ENCODE data around the gene NUCKS1.

The NUCKS1 gene

DNA sequence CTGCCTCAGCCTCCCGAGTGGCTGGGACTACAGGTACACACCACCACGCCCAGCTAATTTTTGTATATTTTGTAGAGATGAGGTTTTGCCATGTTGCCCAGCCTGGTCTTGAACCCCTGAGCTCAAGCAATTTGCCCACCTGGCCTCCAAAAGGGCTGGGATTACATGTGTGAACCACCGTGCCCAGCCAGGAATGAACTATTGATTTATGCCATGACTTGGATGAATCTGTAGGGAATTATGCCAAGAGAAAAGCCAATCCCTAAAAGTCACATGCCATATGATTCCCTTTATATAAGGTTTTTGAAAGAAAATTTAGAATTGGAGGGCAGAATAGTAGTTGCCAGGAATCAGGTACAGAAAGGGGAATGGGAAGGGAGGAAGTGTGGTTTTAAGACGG lies 50.6 kb downstream of the NUCKS1 start:
- no peak for DNase-seq (ENCODE audit: low read depth)

DNA sequence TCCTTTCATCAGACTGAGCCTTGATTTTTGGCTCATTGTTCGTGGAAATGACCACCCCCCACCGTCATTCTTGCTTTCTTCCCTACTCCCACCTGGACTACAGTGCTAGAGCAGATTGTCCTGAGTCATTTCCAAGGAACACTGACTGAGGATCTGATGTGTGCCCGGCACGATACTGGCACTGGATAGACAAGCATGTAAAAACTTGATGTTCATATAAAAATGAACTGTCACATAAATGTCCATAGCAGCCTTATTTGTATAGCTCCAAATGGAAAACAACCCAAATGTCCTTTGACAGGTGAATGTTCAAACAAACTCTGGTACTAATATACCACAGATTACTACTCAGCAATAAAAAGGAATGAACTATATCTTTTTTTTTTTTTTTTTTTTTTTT lies 51.1 kb downstream of the NUCKS1 start:
- DNase-seq (ENCODE audit: low read depth) = no peak

DNA sequence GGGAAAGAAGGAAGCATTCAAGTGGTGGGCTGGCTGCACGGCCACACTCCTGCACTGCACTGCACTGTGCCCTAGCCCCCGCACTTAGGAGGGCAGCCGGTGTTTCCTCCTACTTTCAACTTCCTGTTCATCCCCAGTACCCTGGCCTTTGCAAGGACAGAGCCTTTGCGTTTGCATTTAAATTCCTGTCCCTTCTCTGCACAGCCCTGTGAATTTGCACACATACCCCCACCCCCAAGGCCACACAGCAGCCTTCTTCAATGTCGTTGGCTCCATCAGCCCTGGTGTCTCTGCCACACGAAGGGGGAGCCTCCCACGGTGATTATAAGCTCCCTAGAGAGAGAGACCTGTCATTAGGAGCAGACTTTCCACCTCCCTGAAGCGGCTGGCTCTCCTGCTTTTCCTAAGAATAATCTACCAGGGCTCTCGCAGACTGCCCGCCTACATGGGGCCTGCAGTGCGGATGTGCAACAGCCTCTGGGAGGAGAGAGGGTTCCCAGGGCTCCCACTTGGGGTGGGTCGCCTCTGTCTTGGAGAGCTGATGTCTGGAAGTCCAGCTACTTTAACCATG lies 56.5 kb downstream of the NUCKS1 start:
- DNase-seq (ENCODE audit: low read depth) = no peak

DNA sequence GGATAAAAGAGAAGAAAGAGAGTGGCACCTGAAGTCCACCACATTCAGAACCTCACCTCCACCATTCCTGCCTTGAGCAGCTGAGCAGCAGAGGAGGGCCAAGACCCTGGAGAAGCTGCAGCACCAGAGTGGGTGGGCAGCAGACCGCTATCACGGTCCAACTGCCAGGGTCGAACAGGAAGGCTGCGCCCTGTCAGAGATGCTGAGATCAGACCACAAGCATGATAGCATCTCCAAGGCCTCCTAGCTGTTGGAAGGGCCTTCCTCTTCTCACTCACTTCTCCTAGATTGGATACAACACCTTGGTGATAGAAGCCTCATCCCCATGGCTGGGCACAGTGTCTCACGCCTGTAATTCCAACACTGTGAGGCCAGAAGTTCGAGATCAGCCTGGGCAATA lies 57.6 kb downstream of the NUCKS1 start:
- no peak for DNase-seq (ENCODE audit: low read depth)

DNA sequence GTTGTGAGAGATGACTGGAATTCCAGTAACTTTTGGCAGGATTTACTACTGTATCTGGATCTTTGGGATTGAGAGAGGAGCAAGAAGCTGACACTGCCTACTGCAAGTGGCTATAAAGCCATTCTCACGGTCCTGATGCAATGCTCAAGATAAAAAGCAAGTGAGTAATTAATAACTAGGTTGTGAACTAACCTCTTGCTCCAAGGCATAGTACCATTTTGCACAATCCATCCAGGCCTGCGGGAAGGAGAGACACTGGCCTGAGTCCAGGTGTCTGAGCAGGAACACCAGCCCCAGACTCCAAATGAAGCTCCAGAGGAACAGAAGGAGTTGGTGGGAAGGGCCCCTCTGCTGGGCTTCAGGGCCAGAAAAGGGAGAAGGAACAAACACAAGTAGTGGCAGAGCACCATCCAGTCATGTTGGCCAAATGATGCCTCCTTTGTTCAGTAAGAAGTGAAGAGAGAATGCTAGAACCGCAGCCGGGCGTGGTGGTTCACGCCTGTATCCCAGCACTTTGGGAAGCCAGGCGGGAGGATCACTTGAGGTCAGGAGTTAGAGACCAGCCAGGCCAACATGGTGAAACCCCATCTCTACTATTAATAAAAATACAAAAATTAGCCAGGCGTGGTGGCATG lies 59.7 kb downstream of the NUCKS1 start:
- no peak for DNase-seq (ENCODE audit: low read depth)

DNA sequence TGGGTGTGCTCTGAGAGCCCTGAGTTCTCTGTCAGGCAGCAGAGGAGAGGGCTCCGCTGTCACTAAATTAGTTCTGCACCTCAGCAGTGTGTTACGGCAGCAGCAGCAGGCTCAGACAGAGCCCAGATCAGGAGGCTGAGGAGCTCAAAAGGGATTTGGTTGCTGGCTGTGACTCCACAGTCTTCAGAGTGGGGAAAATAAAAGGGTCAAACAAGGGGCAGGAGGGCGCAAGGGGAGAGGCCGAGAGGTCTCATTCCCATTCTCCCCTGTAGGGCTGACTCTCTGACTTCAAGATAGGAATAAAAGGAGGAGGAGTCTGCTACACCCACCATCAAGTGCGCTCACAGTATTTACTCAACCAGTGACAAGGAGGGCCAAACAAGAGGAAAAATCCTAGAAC lies 60.5 kb downstream of the NUCKS1 start:
- DNase-seq (ENCODE audit: low read depth) = no peak

DNA sequence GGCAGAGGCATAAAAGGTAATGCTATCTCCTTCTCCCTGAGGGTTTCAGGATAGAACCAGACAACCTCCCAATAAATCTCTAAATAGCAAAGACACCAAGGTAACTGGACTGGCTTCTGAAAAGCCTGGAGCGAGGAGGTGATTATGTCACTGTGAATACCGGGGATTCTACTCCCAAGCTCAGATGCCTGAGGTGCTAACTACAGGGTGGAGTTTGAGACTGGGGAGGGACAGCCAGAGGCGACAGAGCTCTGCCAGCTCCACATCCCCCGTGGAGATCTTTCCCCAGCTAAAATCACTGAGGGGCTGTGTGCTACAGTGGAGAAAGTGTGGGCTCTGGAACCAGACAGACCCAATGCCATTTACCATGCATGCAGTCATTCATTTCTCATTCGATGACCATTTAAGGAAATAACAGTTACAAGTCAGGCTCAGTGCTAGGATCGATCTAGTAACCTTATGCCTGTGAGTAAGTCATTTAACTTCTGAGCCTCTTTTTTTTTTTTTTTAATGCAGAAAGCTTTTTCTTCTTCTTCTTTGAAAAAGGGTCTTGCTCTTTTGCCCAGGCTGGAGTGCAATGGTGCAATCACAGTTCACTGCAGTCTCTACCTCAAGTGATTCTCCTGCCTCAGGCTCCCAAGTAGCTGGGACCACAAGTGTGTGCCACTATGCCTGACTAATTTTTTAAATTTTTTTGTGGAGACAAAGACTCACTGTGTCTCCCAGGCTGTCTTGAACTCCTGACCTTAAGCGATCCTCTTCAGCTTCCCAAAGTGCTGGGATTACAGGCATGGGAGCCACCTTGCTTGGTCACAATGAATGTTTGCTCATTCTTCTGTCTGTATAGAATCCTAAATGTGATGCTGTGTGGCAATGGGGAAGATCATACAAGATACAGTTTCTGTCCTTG lies 61.6 kb downstream of the NUCKS1 start:
- DNase-seq (ENCODE audit: low read depth) = no peak

DNA sequence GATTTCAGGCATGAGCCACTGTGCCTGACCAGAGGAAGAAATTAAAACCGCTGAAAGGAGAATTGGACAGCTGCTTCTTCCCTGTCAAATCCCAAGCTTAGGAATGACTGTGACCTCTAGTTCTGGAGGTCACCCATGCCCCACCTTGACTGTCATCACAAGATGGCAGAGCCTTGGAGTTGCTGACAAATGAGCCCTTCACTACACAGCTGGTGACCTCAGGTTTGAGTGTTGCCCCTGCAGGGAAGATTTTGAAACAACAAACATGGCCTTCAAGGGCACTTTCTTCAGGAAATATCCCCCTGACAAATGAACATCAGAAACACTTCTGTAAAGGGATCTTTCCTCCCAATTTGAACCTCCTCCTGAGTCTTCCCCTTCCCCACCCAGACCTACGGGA lies 62.7 kb downstream of the NUCKS1 start:
- DNase-seq (ENCODE audit: low read depth) = no peak

DNA sequence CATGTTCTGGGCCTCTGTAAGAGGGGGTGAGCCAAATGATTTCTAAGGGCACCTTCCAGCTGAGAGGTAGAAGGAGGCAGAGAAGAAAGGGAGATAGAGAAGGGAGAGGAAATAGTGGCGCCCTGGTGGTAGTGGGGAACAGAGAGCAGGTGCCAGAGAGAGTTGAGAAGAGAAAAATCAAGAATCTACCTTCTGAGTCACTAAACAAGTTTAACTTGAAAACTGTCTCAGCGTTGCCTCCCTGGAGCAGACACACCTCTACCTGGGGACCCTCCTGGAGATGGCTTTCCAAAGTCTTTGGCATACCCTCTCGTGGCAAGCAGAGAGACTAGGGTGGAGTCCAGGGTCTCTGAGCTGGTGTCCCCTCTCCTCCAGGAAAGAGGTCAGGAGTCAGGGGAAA lies 68.6 kb downstream of the NUCKS1 start:
- DNase-seq (ENCODE audit: low read depth) = no peak

DNA sequence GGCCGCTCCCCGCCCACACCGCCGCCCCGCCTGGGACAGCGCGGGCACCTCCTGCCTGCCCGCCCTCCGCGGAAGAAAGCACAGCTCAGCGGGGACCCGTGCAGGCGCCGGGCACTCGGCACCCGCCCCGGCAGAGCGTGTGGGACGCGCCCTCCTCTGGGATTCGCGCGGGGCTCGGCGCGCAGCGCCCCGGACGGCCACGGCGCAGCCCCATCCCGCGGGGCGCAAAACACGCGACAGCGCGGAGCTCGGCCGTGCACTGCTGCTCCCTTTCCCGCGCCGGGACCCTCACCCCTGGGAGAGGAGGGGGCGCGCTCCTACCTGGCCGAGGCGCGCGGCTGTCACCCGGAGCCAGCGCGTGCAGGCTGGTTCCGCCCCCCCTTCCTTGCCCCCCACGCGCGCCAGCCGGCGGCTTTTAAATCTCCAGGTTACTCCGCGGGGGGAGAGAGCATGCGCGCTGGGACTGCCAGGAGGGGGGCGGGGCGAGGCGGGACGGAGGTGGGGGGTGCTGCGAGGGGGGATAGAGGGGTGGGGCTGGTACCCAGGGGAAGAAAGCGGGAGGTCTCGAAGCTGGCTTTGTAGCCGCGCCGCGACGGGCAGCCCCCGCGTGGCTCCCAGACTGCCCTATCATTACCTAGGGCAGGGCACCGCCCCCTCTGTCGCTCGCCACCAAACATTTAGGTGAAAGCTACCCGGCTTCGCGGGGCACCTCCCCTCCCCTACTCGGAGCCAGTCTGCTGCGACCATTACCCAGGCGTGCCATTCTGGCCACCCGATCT lies 69.7 kb downstream of the NUCKS1 start, which contains the start of gene SLC45A3:
TSS of gene SLC45A3 (minus strand) at position 437 of the 779 bp plus-strand sequence. CDS start 15,853 bp downstream, outside the sequence.
- DNase-seq (ENCODE audit: low read depth) = peak; percentile 7

DNA sequence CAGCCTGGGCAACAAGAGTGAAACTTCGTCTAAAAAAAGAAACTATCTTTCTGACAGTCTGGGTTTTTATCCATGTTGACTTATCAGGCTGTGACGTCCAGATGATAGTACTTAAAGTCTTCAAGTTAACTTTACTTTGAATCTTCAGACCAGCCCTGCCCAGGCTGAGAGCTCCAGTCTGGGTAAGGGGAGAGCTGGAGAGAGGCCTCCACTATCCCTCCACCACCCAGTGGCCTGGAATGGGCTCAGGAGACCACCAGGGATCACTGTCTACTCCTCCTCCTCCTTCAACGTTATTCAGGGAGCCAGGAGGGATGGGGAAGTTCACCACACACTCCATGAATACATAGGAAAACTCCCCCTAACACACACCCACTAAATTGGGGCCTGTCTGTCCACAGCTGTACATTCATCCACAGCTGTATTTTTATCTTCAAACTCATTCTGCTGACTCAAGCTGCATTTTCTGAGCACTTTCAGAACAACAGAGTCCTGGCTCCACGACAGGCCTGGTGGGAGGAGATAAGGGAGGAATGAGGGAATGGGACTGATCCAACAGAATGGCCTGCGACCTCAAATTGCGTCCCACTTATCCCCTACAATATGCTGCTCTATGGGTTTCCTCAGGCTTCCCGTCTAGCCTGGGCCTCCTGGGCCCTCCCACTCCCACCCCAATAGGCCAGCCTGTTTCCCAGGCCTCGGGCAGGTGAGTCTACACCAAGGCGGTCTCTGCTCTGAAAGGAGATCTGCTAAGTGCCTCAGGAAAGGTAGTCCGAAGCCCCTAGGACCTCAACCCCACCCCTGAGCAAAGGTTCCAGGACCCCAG lies 71.5 kb downstream of the NUCKS1 start:
- no peak for DNase-seq (ENCODE audit: low read depth)

DNA sequence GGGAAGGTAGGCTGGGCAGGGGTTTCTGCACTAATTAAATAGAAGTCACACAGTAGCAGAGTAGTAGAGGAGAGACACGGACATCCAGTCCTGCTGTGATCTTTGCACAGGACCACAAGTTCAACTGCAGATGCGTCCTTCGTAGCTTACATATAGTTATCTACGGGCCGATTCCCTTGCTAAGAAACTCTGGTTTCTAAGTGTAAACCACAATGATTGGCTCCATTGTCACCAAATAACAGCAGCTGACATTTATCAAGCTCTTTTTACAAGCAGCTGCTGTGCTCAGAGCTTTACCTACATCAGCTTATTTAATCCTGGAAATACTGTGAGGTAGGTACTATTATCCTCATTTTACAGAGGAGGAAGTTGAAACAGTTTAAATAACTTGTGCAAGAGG lies 72.8 kb downstream of the NUCKS1 start:
- no peak for DNase-seq (ENCODE audit: low read depth)

DNA sequence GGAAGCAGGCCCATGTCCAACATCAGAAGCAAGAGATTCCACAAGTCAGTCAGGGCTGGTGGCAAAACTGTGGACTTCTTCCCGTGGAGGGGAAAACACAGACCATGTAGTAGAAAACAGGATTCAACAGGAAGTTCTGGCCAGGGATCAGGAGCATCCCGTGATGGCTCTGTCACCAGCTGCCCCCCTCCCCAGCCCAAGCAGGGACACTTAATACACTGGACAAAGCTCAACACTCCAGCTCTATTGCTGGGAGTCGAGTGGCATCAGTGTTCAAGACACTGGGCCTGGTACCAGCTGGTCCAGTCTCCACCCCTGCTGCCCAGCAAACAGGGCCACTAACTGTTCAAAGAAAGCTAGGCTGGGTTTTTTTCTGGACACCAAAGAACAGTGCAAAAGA lies 73.4 kb downstream of the NUCKS1 start:
- DNase-seq (ENCODE audit: low read depth) = no peak

DNA sequence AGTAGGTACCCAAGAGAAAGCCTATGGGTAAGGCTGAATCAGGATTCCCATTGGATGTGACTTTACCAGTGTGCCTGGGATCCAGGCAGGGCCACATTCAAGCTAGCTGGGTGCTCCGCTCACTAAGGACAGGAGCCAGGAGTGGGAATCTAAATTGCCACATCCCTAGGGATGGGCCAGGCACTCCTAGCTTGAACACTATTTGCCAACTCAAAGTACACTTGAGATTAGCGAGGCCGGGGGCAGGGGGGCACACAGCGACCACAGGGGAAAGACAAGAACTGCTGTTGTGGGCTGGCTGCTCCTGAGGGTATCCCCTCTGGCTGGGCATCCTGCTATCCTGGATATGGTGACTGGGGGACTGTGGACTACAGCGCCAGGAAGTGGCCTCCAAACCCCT lies 74.0 kb downstream of the NUCKS1 start:
- DNase-seq (ENCODE audit: low read depth) = no peak

DNA sequence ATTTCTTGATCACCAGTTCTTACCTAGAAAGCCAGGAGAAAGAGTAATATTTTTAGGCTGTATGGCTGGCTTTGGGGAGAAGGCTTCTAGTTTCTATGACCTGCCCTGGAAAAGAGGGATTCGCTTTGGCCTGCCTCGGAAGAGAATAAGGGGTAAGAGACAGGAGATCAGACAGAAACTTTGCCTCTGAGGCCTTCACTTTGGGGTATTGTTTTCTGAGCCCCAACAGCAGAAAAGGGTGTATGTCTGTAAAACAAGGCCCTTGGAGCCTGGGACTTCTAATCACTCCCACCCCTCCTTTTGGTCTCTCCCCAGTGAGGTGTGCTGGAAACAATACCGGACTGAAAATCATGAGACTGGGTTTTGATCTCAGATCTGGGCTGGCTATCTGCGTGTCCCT lies 74.7 kb downstream of the NUCKS1 start:
- no peak for DNase-seq (ENCODE audit: low read depth)

DNA sequence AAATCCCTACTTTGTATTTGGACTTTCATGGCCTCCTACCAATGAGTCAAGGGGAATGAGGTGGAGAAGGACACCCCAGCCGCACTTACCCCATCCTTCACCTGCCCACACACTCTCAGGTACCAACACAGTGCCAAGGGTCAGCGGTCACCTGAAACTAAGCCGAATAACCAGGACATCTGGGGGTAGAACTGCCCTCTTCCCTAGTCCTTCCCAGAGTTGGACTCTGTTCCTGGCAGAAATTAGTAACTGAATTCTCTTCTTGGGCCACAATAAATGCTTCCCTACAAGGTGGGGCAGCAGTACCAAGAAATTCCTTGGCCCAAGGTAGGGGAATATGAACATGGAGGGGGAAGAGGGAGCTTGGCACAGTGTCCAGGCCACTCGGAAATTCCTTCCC lies 77.0 kb downstream of the NUCKS1 start:
- no peak for DNase-seq (ENCODE audit: low read depth)

DNA sequence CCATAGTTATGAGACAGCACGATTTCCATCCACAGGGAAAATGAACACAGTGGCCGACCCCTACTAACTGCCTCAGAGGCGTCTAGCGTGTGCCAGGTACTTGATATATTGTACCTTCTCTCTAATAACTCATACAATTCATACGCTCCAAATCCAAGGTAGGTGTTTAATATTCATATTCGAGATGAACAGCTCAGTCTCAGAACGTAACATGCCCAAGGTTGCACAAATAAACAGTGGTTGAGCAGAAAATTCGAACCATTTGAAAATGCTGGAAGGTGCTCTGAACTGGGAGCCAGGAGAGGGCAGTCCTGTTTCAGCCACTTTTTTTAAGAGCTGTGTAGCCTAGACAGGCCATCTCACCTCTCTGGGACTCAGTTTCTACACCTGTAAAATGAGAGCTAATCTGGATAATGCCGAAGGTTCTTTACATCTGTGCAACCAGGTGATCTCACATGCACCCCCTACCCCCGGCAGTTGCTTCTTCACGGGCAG lies 77.5 kb downstream of the NUCKS1 start:
- DNase-seq (ENCODE audit: low read depth) = no peak

DNA sequence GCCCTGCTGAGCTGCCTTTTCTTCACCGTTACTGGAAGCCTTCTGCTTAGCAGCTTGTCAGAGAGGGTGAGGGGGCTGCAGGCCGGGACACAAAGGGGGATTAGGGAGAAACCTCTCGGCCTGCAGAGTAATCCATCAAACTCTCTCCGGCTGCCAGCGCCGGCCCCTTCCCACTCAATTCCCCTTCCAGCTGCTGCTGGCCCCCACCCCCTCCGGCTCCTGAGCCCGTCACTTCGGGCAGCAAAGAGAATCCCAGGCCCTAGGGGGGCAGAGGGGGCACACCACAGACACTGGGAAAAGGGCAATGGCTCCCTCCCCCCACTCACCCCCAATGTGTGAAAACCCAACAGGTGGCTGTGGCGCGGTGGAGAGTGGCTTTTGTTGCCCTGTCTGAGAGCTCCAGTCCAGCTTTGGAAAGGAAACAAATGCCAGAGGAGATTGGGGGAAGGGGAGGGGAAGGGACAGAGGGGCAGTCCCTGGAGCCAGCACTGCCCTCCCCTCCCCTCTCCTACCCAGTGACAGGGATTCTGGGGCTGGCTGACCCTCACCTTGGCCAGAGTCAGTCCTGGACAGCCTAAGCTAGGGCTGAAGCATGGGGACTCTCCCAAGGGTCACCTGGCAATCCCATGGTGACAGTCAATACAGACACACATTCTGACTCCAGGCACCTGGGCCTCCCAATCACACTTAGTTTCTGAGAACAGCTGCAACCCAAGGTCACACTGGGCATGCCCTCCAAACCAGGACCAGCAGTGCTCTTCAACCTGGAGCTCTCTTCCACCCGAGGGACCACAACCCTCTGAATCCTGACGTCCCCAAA lies 79.2 kb downstream of the NUCKS1 start:
- DNase-seq (ENCODE audit: low read depth) = no peak

DNA sequence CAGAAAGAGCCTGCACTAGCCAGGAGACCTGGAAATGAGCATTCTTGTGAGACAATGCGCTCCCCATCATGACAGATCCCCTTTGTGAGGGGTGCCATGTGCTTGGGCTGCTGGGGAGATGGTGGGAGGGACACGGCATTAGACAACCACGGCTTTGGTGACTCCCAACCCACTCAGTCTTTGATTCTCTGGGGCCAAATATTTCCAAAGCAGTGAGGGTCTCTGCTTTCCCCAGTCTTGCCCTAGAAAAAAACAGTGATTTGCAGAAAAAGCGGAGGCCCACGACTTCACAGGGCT lies 79.9 kb downstream of the NUCKS1 start:
- no peak for DNase-seq (ENCODE audit: low read depth)

DNA sequence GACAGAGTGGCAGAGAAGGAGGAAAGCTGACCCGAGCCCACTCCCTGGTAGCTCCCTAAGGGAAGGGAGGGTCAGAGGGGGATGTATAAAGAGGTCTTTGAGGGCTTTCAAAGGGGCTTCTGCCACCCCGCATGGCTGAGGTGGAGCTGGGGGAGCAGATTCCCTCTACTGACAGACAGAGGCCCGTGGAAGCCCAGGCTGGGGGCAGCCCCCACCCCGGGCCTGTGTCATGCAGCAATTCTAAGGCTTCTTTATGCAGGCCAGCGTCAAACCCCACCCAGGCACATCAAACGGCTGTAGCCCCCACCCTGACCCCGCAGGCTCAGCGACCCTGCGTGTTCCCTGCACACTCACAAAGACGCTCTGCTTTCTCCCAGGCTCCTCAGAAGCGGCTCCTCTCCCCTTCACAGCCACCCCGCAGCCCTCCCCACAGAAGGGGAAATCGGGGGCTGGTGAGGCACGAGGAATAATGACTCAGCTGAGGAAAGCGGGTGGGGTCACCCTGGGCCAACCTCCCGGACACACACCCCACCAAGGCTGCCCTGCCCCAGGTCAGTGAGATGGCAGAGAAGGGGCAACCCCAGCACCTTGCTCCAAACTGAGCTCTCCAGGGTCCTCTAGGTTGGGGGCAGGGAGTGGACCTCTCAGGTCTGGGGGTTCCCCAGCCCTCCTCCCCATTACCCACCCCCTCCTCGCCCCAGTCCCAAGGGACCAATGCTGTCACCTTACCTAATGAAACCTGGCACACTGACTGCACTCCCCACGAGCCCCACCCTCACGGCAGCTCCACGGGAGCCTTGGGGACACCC lies 80.4 kb downstream of the NUCKS1 start:
- DNase-seq (ENCODE audit: low read depth) = no peak
